Thyroid gland (tissue), 4 donors: ENCODE data around the gene SCN4A. TPM values are rescaled to one million over a fixed set of nuclear protein-coding genes. Genes with fewer than 3 reads are reported as not detected.
A peak's percentile ranks its signal among the peaks of the same experiment; 100 is the strongest.

Source experiments
- DNase-seq, 2 donors: peaks; one replicate each; pipeline ENCODE4 v3.0.0-alpha.2; 2019
- H3K27ac ChIP-seq, 3 donors: fragments of 200-600 bp; sonication (generic); 1 replicate in 2 of 3; 2 replicates in 1 of 3; pipeline ENCODE4 v1.5.1; 2016 to 2019; ENCODE audit warnings: mild to moderate bottlenecking in 1 of 3, moderate library complexity in 1 of 3
- H3K27me3 ChIP-seq: fragments of 200-600 bp; sonication (generic); one replicate; pipeline ENCODE4 v1.5.1; 2019
- H3K36me3 ChIP-seq, 2 donors: fragments of 200-600 bp; sonication (generic); one replicate each; pipeline ENCODE4 v1.5.1; 2016 to 2019
- H3K4me1 ChIP-seq, 2 donors: fragments of 200-600 bp; sonication (generic); one replicate each; pipeline ENCODE4 v1.5.1; 2017 to 2019
- H3K4me3 ChIP-seq, 3 donors: fragments of 200-600 bp; sonication (generic); replicated peaks in 1 of 3; 1 replicate in 2 of 3; 2 replicates in 1 of 3; pipeline ENCODE4 v1.5.1; 2016; ENCODE audit warnings: mild to moderate bottlenecking in 1 of 3
- H3K9me3 ChIP-seq: fragments of 200-600 bp; sonication (generic); one replicate; pipeline ENCODE4 v1.5.1; 2017
- POLR2A ChIP-seq, 2 donors: fragments of 450-650 bp; IDR thresholded peaks; one replicate each; pipeline ENCODE4 v1.6.1; 2017; ENCODE audit warnings: antibody characterized with exemption in 2 of 2, mild to moderate bottlenecking in 2 of 2, moderate library complexity in 1 of 2
- whole genome bisulfite sequencing, 2 donors: methylation state at CpG; one replicate each; pipeline ENCODE4 v1.1.5; 2017; 5-methylcytosine and 5-hydroxymethylcytosine counted together
- intact Hi-C: fragments of 100-400 bp; cut with DNase I; formaldehyde crosslinking; loops from one replicate; pipeline ENCODE4 v1.15.1; 2023
- total RNA-seq, 4 donors: library from RNA; depleted of rRNA; stranded (reverse); fragments of >200 nt; gene quantifications; one replicate each; pipeline ENCODE4 v1.2.3, GENCODE V29; 2016
- TF ChIP-seq, protein P1 (sequence below), 6 experiments: fragments of 200-600 bp in 3 of 6; fragments of 450-650 bp in 3 of 6; sonication (generic) in 3 of 6; IDR thresholded peaks; one replicate each; pipeline ENCODE4 v1.5.1; 2016 to 2019; ENCODE audit warnings: antibody characterized with exemption in 6 of 6, mild to moderate bottlenecking in 2 of 6, inconsistent platforms in 1 of 6, moderate library complexity in 1 of 6

SCN4A gene
- total RNA-seq, 4 donors from 2014 or later: 2.4 to 7.1 (median 4.0) TPM

DNA sequence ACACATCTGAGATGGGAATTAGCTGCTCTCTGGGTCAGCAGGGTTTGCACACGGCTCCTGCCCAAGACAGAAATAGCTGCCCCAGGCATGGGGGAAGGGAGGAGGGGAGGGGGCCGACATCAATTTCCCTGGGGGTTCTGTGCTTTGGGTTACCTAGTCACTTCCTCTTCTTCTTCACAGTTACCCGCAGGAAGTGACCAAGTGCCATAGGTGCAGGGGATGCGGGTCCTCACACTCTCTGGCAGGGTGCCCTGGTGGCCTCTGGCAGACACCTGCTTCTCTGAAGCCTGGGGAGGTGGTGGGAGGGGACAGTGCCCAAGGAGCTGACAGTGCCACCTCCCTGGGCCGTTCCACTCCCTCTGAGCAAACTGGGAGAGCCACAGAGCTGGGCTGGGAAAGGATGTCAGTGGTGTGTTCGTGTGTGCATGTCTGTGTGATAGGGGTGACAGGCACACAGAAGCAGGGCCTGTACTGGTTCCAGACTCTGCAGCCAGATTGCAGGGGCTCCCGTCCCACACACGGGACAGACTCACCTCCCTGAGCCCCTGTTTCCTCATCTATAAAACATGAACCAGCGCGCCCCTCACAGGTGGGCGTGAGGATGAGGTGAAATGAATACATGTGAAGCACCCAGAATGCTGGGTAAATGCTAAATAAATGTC, 18.2 kb downstream of the SCN4A start:
- Histone ChIP-seq H3K4me3 (no peak overlapping the region), H3K9me3 (no peaks in the 10 kb centered on the region), H3K4me1 (no peaks in the 10 kb centered on the region), H3K27ac (no peak overlapping the region), H3K27me3 (no peaks in the 10 kb centered on the region), H3K36me3 (no peaks in the 10 kb centered on the region)
- no peak for DNase-seq
- TF ChIP-seq, protein P1, sequence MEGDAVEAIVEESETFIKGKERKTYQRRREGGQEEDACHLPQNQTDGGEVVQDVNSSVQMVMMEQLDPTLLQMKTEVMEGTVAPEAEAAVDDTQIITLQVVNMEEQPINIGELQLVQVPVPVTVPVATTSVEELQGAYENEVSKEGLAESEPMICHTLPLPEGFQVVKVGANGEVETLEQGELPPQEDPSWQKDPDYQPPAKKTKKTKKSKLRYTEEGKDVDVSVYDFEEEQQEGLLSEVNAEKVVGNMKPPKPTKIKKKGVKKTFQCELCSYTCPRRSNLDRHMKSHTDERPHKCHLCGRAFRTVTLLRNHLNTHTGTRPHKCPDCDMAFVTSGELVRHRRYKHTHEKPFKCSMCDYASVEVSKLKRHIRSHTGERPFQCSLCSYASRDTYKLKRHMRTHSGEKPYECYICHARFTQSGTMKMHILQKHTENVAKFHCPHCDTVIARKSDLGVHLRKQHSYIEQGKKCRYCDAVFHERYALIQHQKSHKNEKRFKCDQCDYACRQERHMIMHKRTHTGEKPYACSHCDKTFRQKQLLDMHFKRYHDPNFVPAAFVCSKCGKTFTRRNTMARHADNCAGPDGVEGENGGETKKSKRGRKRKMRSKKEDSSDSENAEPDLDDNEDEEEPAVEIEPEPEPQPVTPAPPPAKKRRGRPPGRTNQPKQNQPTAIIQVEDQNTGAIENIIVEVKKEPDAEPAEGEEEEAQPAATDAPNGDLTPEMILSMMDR (IDR thresholded peaks at IDR 0.05): no peak
- TF ChIP-seq POLR2A (IDR thresholded peaks at IDR 0.05): no peak
- 67 to 69% methylated on average over 10 of the region's 11 CpGs for WGBS, 2 donors
- intact Hi-C loops: no loop called here

DNA sequence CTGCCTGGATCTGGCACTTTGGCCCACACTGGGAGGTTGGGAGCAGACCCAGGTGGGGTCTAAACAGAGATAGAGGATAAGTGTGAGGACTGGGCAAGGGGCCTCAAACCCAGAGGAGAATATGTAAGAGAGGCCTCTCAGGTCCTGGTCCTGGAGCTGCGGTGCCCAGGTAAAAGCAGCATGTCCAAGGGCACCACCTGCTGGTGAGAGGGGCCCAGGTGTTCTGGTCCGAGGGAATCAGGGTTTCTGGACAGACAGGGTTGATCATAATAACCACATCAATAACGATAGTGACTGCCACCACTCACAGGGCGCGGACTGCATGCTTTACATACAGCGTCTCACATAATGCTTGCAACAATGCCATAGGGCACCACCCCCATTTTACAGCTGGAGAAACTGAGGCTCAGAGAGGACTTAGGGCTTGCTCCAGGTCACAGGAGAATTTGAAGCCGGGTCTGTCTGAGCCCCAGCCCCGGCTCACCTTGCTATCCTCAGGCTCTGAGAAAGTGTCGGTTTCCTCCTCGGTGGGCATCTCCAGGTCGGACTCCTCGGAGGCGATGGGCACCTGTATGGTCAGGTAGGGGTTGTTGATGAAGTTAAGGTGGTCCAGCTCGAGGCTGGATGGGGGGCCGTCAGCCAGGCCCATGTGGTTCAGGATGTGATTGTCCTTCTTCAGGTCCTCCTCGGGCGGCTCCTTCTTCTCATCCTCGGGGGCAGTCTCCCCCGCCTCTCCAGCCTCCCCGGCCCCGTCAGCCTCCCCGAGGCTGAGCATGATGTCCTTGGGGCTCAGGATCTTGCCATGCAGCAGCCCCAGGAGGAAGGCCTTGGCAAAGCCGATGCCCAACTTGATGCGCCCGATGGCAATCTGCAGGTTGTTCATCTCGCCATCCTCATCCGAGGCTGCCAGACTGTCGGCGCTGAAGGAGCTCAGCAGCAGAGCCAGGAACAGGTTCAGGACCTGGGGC, 21.5 kb downstream of the SCN4A start:
- no peaks in the 10 kb centered on the region for H3K27me3 ChIP-seq
- intact Hi-C loops: no loop called here
- H3K36me3 ChIP-seq: no peaks in the 10 kb centered on the region
- WGBS, 2 donors: 86 to 89% methylated on average over 27 to 29 of the region's 29 CpGs
- no peak overlapping the region for H3K4me3 ChIP-seq
- H3K27ac ChIP-seq: no peak overlapping the region
- peak; percentile 69 to 73 for DNase-seq
- TF ChIP-seq, protein P1 (IDR thresholded peaks at IDR 0.05): peak; percentile 25 to 65 (median 41)
- no peak for TF ChIP-seq POLR2A (IDR thresholded peaks at IDR 0.05)
- H3K4me1 ChIP-seq: peaks cover 7 to 8% of the 10 kb centered on the region in 2 donors
- H3K9me3 ChIP-seq: no peaks in the 10 kb centered on the region

DNA sequence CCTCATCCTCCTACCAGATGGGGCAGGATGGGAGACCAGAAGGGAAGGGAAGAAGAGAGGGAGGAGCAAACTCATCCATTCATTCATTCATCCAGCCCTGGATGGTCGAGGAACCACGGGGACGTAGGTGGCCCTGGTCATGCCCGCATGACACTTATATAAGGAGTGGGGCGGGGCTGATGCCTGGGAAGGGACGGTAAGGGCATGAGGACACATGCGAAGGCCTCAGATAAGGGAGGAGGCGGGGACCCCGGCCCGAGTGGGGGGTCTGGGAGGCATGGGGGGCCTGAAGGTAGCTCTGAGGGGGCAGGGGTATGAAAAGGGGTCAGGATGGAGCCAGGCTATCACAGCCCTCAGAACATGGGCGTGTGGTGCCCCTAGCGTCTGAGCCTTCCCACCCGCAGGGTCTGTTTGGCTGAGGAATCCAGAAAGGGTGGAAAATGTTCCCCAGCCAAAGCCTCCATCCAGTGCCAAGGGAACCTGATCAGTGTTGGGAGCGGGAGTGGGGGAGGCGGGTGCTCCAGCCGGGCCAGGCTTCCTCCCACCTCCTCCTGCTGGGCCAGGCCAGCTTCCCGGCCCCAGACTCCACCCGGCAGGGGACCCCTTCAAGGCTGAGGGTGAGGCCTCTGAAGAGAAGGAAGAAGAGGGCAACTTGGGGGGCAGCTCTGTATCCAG, 23.0 kb downstream of the SCN4A start:
- H3K4me1 ChIP-seq: peaks cover 15 to 20% of the 10 kb centered on the region in 2 donors
- TF ChIP-seq, protein P1 (IDR thresholded peaks at IDR 0.05): no peak
- no peak for TF ChIP-seq POLR2A (IDR thresholded peaks at IDR 0.05)
- no peaks in the 10 kb centered on the region for H3K9me3 ChIP-seq
- H3K36me3 ChIP-seq: no peaks in the 10 kb centered on the region
- 80 to 91% methylated on average over 18 of the region's 18 CpGs for WGBS, 2 donors
- no peak overlapping the region for H3K27ac ChIP-seq
- no peak for DNase-seq
- intact Hi-C loops: no loop called here
- H3K27me3 ChIP-seq: no peaks in the 10 kb centered on the region
- no peak overlapping the region for H3K4me3 ChIP-seq

DNA sequence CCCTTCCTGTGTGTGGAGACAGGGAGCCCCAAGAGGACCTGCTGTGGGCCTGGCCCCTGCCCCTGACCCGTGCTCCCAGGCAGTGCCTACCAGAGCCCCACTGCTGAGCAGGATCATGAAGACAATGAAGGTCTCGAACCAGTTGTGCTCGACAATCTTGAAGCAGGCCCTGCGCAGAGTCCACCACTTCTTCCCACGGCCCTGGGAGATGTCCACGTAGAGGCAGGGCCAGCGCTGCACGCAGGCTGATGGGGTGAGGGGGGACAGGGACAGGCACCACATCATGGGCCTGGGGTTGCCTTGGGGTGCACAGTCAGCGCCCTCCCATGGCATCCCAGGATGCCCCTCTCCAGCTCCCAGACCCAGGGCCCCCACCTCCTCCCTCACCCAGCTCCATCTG, 24.2 kb downstream of the SCN4A start:
- Histone ChIP-seq H3K4me1 (peaks cover 15 to 20% of the 10 kb centered on the region in 2 donors), H3K36me3 (no peaks in the 10 kb centered on the region), H3K9me3 (no peaks in the 10 kb centered on the region), H3K4me3 (no peak overlapping the region), H3K27me3 (no peaks in the 10 kb centered on the region), H3K27ac (no peak overlapping the region)
- intact Hi-C loops: no loop called here
- DNase-seq: no peak
- TF ChIP-seq POLR2A (IDR thresholded peaks at IDR 0.05): no peak
- TF ChIP-seq, protein P1 (IDR thresholded peaks at IDR 0.05): no peak
- WGBS, 2 donors: 92 to 98% methylated on average over 4 to 9 of the region's 9 CpGs
